H1 (cell line): ENCODE data around the gene RHBDL2. TPM values are rescaled to one million over a fixed set of nuclear protein-coding genes. Genes with fewer than 3 reads are reported as not detected.

Experiments
- CHD7 ChIP-seq: fragments of 300-600 bp; sonication (generic); IDR thresholded peaks from 2 replicates; pipeline ENCODE4 v1.7.1; 2012; ENCODE audit warnings: low read length, moderate library complexity, mild to moderate bottlenecking, inconsistent platforms; ENCODE audit not compliant: insufficient replicate concordance
- SIRT6 ChIP-seq: IDR thresholded peaks from one replicate; pipeline ENCODE4 v1.7.1; 2012; ENCODE audit warnings: low read length, inconsistent platforms
- polyA plus RNA-seq, 7 experiments: library from polyadenylated mRNA; depleted of rRNA in 3 of 7; stranded (reverse) in 5 of 7; unstranded in 2 of 7; fragments of >200 nt in 5 of 7; fragments of 200-250 nt in 2 of 7; gene quantifications; 1 replicate in 5 of 7; 2 replicates in 1 of 7; 4 replicates in 1 of 7; pipeline versions ENCODE4 v1.2.1 to v1.2.3, GENCODE V29; 2011 to 2013; ENCODE audit warnings: missing spikeins in 2 of 7, mixed read lengths in 2 of 7
- total RNA-seq: library from RNA; stranded (reverse); fragmentation: NEBNext Ultra II Directional; extraction: Animal tissue kit (Norgen Biotek cat#: 25700); gene quantifications from 2 replicates; pipeline ENCODE4 v1.2.1, GENCODE V29; 2021

Gene RHBDL2
- total and polyA plus RNA-seq, 2 of the 8 experiments (the other 6 are each of a cell fraction or from before 2014, with no cell fraction given) = 0.42 to 0.84 TPM

GRCh38 chr1:38929054-38929453 is 12.6 kb downstream of the RHBDL2 start (continued):
- no peak for TF ChIP-seq CHD7
- TF ChIP-seq SIRT6 = no peak
- TF ChIP-seq, all 59 proteins: peak for 0
